ENCODE data around the gene PLPP1. TPM values are rescaled to one million over a fixed set of nuclear protein-coding genes. Genes with fewer than 3 reads are reported as not detected.

The PLPP1 gene
- total RNA-seq, 2 donors from 2014 or later, result 274 to 337 TPM

DNA sequence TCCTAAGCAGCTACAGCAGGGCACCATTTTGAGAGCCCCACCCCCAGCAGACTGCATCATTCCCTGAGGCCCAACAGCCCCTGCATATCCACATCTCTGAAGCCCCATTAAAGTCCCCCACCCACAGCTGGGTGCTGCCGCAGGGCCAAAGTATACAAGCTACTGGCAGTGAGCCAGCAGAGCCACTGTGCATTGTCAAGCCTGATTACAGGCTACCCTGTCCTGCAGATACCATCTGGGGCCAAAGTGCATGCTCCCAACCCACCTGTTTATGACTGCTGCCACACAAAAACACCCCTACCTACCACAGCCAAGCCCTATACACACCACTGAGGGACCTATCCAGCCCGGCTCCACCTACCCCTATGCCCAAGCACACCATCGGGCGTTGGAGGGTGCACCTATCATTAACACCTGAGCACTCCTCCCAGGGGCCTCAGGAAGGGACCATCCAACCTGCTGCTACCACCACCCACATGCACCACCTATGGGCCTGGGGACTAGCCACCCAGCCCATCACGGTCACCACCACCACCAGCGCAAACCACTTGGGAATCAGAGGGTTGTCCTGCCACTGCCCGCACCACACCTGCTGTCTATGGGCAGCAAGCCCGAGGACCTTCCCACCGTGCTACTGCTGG lies 105.0 kb downstream of the PLPP1 start:
- DNase-seq (ENCODE audit: low spot score), result no peak
- intact Hi-C loops (cut with DNase I), result loop anchor here in 1 of 2 donors (10.0 kb wide), 1 partner anchor 745 kb away; no protein-coding TSS in a partner anchor

DNA sequence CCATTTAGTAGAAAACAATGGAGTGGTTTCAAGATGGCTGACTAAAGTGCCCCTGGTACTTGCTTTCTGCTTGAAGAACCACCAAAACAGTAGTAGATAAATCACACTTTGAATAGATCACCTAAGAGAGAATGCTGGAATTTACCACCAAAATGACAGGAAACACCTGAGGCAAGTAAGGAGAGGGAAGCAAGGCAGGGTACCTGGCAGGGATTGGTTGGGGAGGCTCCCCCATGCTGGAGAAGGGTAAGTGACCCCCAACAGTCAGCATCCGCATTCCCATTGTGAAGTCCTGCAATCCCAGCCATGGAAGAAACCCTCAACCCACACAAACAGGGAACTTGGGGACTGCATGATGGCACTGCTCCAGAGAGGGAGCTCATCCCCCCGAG lies 105.5 kb downstream of the PLPP1 start:
- no peak for DNase-seq (ENCODE audit: low spot score)
- intact Hi-C loops (cut with DNase I), result no loop called here

DNA sequence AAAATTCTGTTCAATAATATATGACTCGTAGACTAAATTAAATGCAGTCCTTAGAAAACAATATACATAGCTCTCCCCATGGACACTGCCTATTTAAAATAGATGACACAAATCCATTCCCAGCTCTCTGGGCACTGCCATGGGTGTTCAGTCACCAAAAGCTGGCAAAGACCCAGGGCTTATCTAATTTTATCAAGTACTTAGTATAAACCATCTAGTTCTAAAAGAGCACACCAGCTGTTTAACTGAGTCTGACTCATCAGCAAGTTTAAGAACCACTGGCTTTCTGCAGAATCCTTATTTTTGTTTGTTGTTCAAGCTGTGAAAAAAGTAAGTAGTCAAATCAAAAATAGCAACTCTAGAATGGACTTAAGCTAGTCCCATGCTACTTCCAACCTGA lies 107.6 kb downstream of the PLPP1 start:
- no peak for DNase-seq (ENCODE audit: low spot score)
- intact Hi-C loops (cut with DNase I), result no loop called here

DNA sequence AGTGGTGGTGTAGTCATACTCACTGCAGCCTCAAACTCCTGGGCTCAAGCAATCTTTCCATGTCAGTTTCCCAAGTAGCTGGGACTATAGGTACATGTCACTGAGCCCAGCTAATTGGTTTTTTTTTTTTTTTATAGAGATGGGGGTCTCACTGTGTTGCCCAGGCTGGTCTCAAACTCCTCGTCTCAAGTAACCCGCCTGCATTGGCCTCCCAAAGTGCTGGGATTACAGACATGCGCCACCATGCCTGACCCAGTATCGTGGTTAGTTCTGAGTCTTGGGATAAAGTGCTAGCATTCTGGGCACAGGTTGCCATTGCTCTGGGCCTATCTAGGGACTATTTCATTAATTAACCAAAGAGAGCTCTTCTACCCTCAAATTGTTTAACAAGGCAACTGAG lies 108.3 kb downstream of the PLPP1 start:
- no peak for DNase-seq (ENCODE audit: low spot score)
- intact Hi-C loops (cut with DNase I), result no loop called here

DNA sequence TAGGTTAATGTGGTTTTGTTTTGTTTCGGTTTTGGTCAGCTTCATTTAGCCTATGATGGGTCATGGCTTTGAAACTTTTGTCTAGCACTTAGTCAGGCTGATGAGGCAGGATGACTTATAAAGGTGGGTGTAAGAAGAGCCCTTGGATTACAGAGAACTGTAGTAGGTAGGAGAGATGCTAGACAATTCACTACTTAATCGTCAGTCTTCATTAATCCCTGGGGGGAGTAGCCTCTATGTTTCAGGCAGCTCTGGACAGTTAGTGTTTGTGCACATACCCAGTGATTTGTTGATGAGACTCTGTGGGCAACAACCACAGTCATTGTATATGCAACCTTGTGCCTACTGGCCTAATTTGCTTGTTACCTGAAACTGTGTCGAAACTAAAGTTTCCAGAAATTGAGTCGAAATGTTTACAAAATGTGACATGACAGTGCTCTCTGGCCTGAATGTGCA lies 113.7 kb downstream of the PLPP1 start:
- no peak for DNase-seq (ENCODE audit: low spot score)
- intact Hi-C loops (cut with DNase I), result no loop called here

DNA sequence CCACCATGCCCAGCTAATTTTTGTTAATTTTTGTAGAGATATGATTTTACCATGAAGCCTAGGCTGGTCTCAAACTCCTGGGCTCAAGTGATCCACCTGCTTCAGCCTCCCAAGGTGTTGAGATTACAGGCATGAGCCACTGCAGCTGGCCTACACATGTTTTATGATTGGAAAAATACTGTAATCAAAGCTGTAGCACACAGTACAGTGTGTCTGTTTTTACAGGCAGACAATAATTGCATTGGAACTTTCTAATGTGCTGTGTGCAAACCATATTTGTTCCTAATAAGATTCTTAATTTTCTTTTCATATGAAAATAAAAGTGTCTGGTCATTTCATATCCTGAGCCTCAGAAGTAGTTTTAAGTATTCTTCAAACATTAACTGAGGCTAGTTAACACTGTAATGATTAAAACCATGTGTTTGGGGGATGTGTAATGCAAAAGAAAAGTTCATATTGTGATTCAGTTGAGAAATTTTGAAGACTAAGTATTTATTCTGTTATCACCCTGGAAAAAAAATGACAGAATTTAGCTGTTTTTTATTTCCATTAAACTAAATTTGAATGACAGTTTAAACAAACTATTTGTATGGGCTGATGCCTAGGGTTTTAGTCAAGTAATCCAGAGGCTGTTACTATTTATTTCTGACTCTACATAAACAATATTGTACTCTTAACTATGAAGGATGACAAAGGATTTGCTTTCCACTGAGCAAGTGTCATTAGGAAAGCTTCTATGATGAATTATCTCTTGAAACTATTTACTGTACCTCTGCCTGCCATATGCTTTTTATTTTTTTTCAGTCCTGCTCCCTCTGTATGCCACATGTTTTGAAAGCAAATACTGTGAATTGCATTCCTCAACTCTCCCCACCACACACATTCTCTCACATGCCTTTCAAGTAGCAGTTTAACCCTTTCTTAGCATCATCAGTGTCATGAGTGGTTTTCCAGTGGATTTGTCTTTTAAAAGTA lies 115.5 kb downstream of the PLPP1 start:
- intact Hi-C loops (cut with DNase I), result no loop called here
- no peak for DNase-seq (ENCODE audit: low spot score)

DNA sequence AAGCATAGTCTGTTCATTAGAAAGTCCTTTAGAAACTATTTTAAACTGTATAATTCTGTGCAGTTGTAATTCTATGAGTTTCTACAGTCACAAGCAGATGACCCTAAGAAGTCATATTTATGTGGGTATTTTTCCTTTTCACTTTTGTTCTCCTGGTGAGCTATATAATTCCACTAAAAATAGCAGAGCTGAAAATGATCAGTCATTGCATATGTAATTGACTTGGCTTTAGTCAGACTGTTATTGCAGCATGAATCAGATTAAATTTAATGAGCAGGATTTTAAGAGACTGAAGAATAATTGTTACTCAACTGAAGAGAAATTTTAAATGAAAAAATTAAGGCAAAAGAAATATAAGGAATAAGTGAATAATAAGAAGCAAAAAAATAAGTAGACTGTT lies 118.5 kb downstream of the PLPP1 start:
- no peak for DNase-seq (ENCODE audit: low spot score)
- intact Hi-C loops (cut with DNase I), result no loop called here

DNA sequence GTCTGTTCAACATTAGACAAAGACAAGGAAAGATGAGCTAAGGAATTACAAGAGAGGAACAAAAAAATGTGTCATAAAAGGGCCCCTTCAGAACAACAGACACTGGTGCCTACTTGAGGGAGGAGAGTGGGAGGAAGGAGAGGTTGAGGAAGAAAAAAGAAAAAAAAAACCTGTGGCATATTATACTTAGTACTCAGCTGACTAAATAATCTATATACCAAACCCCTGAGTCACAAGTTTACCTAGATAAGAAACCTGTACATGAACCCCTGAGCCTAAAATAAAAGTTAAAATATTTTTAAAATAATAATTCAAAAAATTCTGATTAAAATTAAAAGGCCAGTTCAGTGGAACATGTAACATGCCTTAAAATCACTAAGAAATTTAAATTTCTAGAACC lies 119.7 kb downstream of the PLPP1 start:
- intact Hi-C loops (cut with DNase I), result no loop called here
- no peak for DNase-seq (ENCODE audit: low spot score)

DNA sequence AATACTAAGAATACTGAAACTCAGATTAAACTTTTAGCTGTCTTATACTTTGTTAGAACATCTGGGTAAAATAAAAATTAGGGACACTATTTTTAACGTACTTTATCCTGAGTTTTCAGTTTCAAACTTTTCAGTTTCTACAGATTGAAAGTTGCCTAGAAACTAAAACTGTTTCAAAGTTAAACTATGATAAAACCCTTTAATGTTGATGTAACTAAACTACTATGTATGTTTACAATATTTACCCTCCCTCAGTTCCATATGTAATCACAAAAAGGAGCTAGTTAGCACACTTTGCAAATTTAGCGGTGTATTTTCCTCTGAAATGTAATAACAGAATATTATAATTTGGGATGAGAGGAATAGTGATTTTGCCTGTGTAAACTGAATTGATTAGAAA lies 121.1 kb downstream of the PLPP1 start:
- intact Hi-C loops (cut with DNase I), result no loop called here

DNA sequence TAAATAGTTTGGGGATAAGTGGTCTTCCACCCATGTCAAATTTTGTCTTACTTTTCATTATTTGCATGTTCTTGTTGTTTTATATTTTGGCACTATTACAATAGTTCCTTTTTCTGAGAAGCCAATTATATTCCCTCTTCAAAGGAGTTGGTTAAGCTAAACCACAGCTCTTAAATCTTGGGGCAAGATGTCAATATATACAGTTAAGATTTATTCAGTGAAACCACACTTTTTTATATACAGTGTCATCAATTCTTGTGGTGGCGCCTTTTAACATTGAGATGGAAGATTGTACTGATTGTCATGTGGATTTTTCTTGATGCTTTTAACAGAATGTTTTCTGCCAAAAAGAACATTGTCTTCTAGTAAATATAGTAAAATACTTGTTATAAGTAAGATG lies 122.9 kb downstream of the PLPP1 start:
- intact Hi-C loops (cut with DNase I), result no loop called here
- no peak for DNase-seq (ENCODE audit: low spot score)

More for the DNA sequence above, 121.1 kb downstream of the PLPP1 start:
- no peak for DNase-seq (ENCODE audit: low spot score)

DNA sequence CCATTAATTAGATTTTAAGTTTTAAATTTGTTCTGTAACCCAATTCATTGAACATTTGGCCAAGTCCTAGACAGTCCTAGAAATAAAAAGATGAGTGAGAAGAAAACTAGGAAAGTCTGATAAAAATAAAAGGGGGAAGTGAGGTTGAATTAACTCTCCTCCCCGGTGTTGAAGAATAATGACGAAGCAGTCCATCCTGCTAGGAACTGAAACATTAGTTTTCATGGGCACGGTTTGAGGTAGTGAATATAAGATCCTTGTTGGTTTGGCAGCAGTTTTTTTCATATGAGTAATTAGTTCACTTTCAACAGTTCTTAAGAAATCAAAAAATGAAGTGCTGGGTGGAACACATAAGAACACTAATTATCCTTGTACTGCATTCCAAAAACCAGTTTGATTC lies 123.9 kb downstream of the PLPP1 start:
- DNase-seq (ENCODE audit: low spot score), result no peak
- intact Hi-C loops (cut with DNase I), result no loop called here

DNA sequence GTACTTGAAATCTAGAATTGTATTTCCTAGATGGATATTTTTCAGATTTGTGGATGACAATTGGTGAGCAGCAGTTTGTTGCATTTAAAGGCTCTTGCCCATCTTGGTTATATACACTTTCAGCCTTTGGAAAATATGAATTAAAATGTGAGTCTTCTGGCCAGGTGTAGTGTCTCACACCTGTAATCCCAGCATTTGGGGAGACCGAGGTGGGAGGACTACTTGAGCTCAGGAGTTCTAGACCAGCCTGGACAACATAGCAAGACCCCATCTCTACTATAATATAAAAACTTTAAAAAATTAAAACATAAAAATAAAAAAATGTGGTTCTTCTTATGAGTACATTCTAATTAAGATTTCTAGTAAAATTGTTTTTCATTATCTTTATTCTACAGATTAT lies 125.0 kb downstream of the PLPP1 start:
- intact Hi-C loops (cut with DNase I), result loop anchor here in 1 of 2 donors (5.0 kb wide), 1 partner anchor 283 kb away; no protein-coding TSS in a partner anchor
- DNase-seq (ENCODE audit: low spot score), result no peak

DNA sequence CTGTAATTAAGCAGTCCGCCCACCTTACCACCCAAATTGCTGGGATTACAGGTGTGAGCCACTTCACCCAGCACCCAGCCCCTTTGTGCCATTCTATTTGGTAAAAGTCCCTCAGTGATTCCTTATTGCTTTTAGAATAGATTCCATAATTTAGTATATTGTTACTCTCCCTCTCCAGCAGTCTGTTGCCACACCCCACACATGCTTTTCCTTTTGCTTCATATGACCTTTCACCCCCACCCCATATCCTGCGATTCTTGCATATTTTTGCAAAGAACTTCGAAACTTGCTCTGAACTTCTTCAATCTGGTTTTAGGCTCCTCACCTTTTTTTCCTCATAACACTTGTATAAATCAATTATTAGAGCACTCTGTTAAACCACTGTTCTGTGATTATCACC lies 126.8 kb downstream of the PLPP1 start:
- intact Hi-C loops (cut with DNase I), result loop anchor here (1.0 to 5.0 kb wide), 2 partner anchors 276 to 284 kb away; no protein-coding TSS in a partner anchor
- no peak for DNase-seq (ENCODE audit: low spot score)

DNA sequence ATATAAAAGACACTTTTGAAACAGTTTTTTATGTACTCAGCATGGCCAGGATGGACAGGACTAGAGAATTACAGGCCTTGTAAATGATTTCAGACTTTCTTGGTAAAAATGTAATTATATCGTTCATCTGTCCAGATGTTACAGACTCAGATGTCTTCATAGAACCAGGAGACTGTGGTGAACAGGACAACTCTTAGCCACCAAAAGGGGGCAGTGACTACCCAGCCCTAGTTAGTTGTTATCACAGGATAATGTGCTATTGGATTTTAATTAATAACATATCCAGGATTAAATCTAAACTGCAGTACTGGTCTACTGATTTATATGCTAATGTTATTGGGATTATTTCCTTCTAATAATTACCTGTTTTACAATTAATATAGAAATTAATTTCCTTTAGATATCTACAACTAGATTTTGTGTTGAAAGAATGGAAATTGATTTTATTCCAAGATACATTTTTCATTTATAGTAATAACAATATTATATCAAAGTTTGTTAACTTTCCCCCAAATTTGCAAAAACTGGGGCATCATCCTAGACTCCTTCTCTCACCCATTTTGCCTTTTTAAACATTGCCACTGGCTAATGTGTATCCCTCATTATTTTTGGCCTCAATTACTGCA lies 127.6 kb downstream of the PLPP1 start:
- intact Hi-C loops (cut with DNase I), result loop anchor here (1.0 to 5.0 kb wide), 2 partner anchors 277 to 285 kb away; no protein-coding TSS in a partner anchor
- no peak for DNase-seq (ENCODE audit: low spot score)

DNA sequence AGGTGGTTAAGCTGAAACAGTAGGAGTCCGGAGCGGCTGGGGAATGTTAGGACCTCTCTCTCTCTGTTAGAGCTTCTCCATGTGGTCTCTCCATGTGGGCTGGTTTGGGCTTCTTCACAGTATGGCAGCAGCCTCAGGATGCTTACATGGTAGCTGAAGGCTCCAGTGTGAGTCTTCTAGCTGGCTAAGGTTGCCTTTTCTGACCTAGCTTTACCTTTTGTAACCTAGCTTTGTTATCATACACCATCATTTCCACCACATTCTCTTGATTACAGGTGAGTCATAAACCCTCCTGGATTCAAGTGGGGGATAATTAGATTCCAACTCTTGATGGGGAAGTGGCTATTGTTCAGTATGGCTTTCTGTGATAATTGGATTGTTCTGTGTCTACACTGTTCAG lies 128.5 kb downstream of the PLPP1 start:
- intact Hi-C loops (cut with DNase I), result loop anchor here in 1 of 2 donors (5.0 kb wide), 1 partner anchor 286 kb away; no protein-coding TSS in a partner anchor
- DNase-seq (ENCODE audit: low spot score), result no peak

DNA sequence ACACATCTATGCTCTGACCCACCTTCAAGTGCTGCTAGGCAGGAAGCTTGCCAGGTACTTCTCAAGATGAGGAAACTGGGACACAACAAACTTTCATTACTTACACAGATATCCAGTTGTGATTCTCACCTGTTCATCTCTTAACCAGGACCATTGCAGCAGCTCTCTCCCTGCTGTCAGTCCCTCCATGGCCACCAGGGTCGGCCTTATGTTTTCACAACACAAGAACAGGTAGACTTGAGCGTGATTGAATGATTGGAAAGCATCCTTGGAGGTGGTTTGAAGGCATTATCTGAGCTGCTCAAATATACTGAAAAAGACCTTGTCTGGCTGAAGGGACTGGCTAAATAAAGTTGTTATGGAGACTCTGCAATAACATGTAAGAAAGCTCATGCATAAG lies 132.6 kb downstream of the PLPP1 start:
- intact Hi-C loops (cut with DNase I), result no loop called here
- no peak for DNase-seq (ENCODE audit: low spot score)

DNA sequence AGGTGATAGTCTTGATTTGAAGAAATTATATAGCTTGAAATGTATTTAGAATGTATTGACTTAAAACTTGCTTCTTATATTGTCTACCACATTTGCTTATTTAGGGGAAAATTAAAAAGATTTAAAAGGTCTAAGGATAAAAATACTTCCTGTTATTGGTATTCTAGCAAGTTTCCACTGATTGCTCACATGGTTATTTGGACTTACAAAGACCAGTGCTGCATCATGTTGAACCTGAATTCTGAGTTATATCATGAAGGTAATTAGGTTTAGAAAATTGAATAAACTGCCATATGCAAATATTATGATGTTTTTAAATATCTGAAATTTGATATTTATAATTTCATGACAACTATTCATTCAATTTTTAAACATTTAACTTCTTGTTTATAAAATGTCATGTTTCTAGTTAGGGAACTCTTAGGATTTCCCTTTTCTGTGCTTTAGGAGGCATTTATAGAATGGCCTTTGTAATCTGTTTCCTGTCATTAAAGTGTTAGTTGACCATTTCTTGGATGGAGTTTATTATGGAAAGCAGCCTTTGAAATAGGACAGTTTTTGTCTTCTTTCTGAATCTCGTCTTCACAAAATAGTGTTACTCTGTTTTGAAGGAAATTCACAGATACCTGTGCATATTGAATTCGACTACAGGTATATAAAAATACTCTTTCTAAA lies 141.1 kb downstream of the PLPP1 start:
- intact Hi-C loops (cut with DNase I), result no loop called here
- no peak for DNase-seq (ENCODE audit: low spot score)

DNA sequence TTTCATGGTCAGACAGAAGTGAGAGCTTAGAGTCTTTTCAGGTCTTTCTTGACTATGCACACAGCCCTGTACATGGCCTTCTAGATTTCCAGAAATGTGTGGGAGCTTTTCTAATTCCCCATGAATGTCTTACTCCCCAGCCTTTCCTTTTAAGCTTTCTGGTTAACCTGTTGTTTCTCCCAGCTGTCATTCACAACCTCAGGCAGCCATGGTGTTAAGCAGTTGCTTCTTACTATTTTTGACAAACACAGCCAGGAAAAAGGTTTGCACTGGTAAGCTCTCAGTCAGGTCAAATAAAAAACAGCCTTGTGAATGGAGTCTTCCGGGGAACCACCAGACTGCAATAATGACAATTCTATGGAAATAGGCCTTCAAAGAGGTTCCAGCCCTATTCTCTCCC lies 142.1 kb downstream of the PLPP1 start:
- DNase-seq (ENCODE audit: low spot score), result no peak
- intact Hi-C loops (cut with DNase I), result no loop called here

DNA sequence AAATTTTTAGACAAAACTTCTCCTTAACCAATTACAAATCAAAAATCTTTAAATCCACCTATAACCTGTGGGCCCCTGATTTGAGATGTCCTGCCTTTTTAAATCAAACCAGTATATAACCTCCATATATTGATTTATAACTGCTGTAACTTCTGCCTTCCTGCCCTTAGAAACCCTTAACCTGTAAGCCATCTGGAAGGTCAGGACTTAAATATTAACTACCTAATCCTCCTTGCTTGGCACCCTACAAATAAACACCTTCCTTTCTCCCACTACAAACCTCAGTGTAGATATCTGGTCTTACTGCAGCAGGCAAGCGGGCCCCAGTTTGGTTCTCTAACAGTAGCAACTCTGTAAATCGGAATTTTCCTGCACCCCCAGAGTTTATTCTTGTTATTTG lies 143.1 kb downstream of the PLPP1 start:
- no peak for DNase-seq (ENCODE audit: low spot score)

More for the DNA sequence above, 143.1 kb downstream of the PLPP1 start:
- intact Hi-C loops (cut with DNase I), result no loop called here

Data from posterior vena cava (tissue), 2 donors.